ENCODE results near the gene OR5AU1.

- TF ChIP-seq POLR2A (IDR thresholded peaks at IDR 0.05) = no peak
- TF ChIP-seq EP300 (IDR thresholded peaks at IDR 0.05) = no peak
Observed at GRCh38 chr14:21118933-21119332, 36.9 kb downstream of the OR5AU1 start.
